Left lung (tissue), 10 donors: ENCODE results near the gene MKNK2. TPM values are rescaled to one million over a fixed set of nuclear protein-coding genes. Genes with fewer than 3 reads are reported as not detected.

Experiments used
- ATAC-seq: fragments of 200-7000 bp; cut with Tn5 transposase; one replicate; pipeline ENCODE4 v1.9.1; 2020; ENCODE audit warnings: moderate library complexity
- DNase-seq, 4 donors: peaks; one replicate each; pipeline ENCODE4 v3.0.0-alpha.2; 2013 to 2020
- H3K27ac ChIP-seq, 2 donors: fragments of 200-600 bp; sonication (generic) in 1 of 2; one replicate each; pipeline versions ENCODE4 v1.5.0 to v1.8.0; 2020 to 2021
- H3K27me3 ChIP-seq, 2 donors: fragments of 200-600 bp; sonication (generic) in 1 of 2; one replicate each; pipeline versions ENCODE4 v1.5.0 to v1.8.0; 2020 to 2021
- H3K36me3 ChIP-seq, 2 donors: fragments of 200-600 bp; sonication (generic) in 1 of 2; one replicate each; pipeline versions ENCODE4 v1.5.0 to v1.8.0; 2020 to 2021
- H3K4me1 ChIP-seq, 2 donors: fragments of 200-600 bp; one replicate each; pipeline ENCODE4 v1.8.0; 2021
- H3K4me3 ChIP-seq, 2 donors: fragments of 200-600 bp; sonication (generic) in 1 of 2; one replicate each; pipeline versions ENCODE4 v1.5.0 to v1.8.0; 2020 to 2021; ENCODE audit warnings: mild to moderate bottlenecking in 1 of 2
- H3K9me3 ChIP-seq, 2 donors: fragments of 200-600 bp; sonication (generic) in 1 of 2; one replicate each; pipeline versions ENCODE4 v1.5.0 to v1.8.0; 2020 to 2021
- CTCF ChIP-seq, 2 donors: fragments of 200-600 bp; sonication (generic) in 1 of 2; IDR thresholded peaks; one replicate each; pipeline versions ENCODE4 v1.5.0 to v1.8.0; 2021; ENCODE audit warnings: antibody characterized with exemption in 2 of 2
- intact Hi-C, 2 donors: fragments of 100-400 bp; cut with DNase I; formaldehyde crosslinking; loops; one replicate each; pipeline versions ENCODE4 v1.11.2 to v1.14.2; 2022
- polyA plus RNA-seq, 6 donors: library from polyadenylated mRNA; unstranded; fragments of 120-200 nt; gene quantifications; one replicate each; pipeline ENCODE4 v1.2.1, GENCODE V29; 2013; ENCODE audit not compliant: insufficient read length in 6 of 6
- total RNA-seq, 2 donors: library from RNA; stranded (reverse); fragmentation: NEBNext Ultra II Directional; extraction: Animal tissue kit (Norgen Biotek cat#: 25700); gene quantifications; one replicate each; pipeline ENCODE4 v1.2.1, GENCODE V29; 2021
- donor health status: DM: no; HTN: yes; CAD: no.
- donor health status: DM: no; HTN: no; CAD: no.

The MKNK2 gene
- total and polyA plus RNA-seq, 8 donors, result 59.3 to 291 (median 86.1) TPM

- Histone ChIP-seq H3K9me3 (no peaks in the 10 kb centered on the region), H3K4me1 (peaks cover 38 to 68% of the 10 kb centered on the region in 2 donors), H3K36me3 (no peaks in the 10 kb centered on the region), H3K27ac (peak overlapping the region; percentile 99 to 100), H3K27me3 (no peaks in the 10 kb centered on the region), H3K4me3 (peak overlapping the region; percentile 46 to 74)
- TF ChIP-seq CTCF (IDR thresholded peaks at IDR 0.05), result no peak
- peak in 2 of 4 donors; percentile 80 to 90 for DNase-seq
- peak; percentile 44 for ATAC-seq
- intact Hi-C loops, result no loop called here
Observed at GRCh38 chr19:2060884-2061494, 9.9 kb upstream of the MKNK2 start.

GRCh38 chr19:2059422-2060201 is 8.6 kb upstream of the MKNK2 start:
- H3K36me3 ChIP-seq, result no peaks in the 10 kb centered on the region
- DNase-seq, result peak in 3 of 4 donors; percentile 46 to 95 (median 89)
- peaks cover 42 to 81% of the 10 kb centered on the region in 2 donors for H3K4me1 ChIP-seq
- TF ChIP-seq CTCF (IDR thresholded peaks at IDR 0.05), result no peak
- peak; percentile 68 for ATAC-seq
- H3K27ac ChIP-seq, result peak overlapping the region; percentile 99 to 100
- H3K9me3 ChIP-seq, result no peaks in the 10 kb centered on the region
- no peaks in the 10 kb centered on the region for H3K27me3 ChIP-seq
- peak overlapping the region in 1 of 2 donors; percentile 74 for H3K4me3 ChIP-seq
- intact Hi-C loops, result no loop called here

- DNase-seq, result no peak
- H3K4me3 ChIP-seq, result peak overlapping the region in 1 of 2 donors; percentile 74
- H3K4me1 ChIP-seq, result peaks cover 41 to 84% of the 10 kb centered on the region in 2 donors
- no peak for ATAC-seq
- intact Hi-C loops, result no loop called here
- no peaks in the 10 kb centered on the region for H3K36me3 ChIP-seq
- H3K9me3 ChIP-seq, result no peaks in the 10 kb centered on the region
- no peak for TF ChIP-seq CTCF (IDR thresholded peaks at IDR 0.05)
- H3K27ac ChIP-seq, result peak overlapping the region; percentile 99 to 100
- H3K27me3 ChIP-seq, result no peaks in the 10 kb centered on the region
Observed at GRCh38 chr19:2058570-2059421, 7.8 kb upstream of the MKNK2 start.

GRCh38 chr19:2057484-2058469 is 6.7 kb upstream of the MKNK2 start:
- no peak for DNase-seq
- Histone ChIP-seq H3K4me3 (no peak overlapping the region), H3K27ac (peak overlapping the region; percentile 48 to 99), H3K9me3 (no peaks in the 10 kb centered on the region), H3K27me3 (no peaks in the 10 kb centered on the region), H3K36me3 (no peaks in the 10 kb centered on the region), H3K4me1 (peaks cover 44 to 79% of the 10 kb centered on the region in 2 donors)
- no peak for ATAC-seq
- no peak for TF ChIP-seq CTCF (IDR thresholded peaks at IDR 0.05)
- intact Hi-C loops, result no loop called here
